Vagina (tissue), 2 donors: ENCODE results near the gene CEP19.

ENCODE experiments used
- CTCF ChIP-seq, 3 experiments: fragments of 450-650 bp in 2 of 3; fragments of 200-600 bp in 1 of 3; sonication (generic) in 1 of 3; IDR thresholded peaks; one replicate each; pipeline ENCODE4 v1.5.1; 2017 to 2019; ENCODE audit warnings: antibody characterized with exemption in 3 of 3, mild to moderate bottlenecking in 2 of 3, moderate library complexity in 2 of 3
- POLR2A ChIP-seq, 2 donors: fragments of 450-650 bp; IDR thresholded peaks; one replicate each; pipeline ENCODE4 v1.6.1; 2017; ENCODE audit warnings: antibody characterized with exemption in 2 of 2, mild to moderate bottlenecking in 2 of 2, moderate library complexity in 2 of 2
- POLR2AphosphoS5 ChIP-seq, 2 donors: sonication (generic); formaldehyde crosslinking; IDR thresholded peaks; one replicate each; pipeline ENCODE4 v1.9.0; 2017; ENCODE audit warnings: antibody characterized with exemption in 2 of 2, mild to moderate bottlenecking in 2 of 2, low read depth in 1 of 2; ENCODE audit not compliant: insufficient read depth in 1 of 2

GRCh38 chr3:196735751-196736150 is 23.7 kb upstream of the CEP19 start:
- no peak for TF ChIP-seq CTCF (IDR thresholded peaks at IDR 0.05)
- no peak for TF ChIP-seq POLR2A (IDR thresholded peaks at IDR 0.05)
- no peak for TF ChIP-seq POLR2AphosphoS5 (IDR thresholded peaks at IDR 0.05; ENCODE audit: insufficient read depth in 1 of 2, low read depth in 1 of 2)
